Fibroblast of lung (primary cell): ENCODE data around the gene PRDX5.

ENCODE experiments used
- EZH2 ChIP-seq: IDR thresholded peaks from 2 replicates; pipeline ENCODE4 v1.5.1; 2012; ENCODE audit warnings: low read length, control low read depth, mild to moderate bottlenecking; ENCODE audit errors: missing control alignments
- TF ChIP-seq, protein P1 (sequence below), 2 donors: IDR thresholded peaks in 1 of 2; conservative IDR thresholded peaks in 1 of 2; 1 replicate in 1 of 2; 2 replicates in 1 of 2; pipeline ENCODE4 v1.5.1; 2011 to 2012; ENCODE audit warnings: low read length in 2 of 2, control low read depth in 1 of 2, inconsistent platforms in 1 of 2, low read depth in 1 of 2, mild to moderate bottlenecking in 1 of 2

DNA sequence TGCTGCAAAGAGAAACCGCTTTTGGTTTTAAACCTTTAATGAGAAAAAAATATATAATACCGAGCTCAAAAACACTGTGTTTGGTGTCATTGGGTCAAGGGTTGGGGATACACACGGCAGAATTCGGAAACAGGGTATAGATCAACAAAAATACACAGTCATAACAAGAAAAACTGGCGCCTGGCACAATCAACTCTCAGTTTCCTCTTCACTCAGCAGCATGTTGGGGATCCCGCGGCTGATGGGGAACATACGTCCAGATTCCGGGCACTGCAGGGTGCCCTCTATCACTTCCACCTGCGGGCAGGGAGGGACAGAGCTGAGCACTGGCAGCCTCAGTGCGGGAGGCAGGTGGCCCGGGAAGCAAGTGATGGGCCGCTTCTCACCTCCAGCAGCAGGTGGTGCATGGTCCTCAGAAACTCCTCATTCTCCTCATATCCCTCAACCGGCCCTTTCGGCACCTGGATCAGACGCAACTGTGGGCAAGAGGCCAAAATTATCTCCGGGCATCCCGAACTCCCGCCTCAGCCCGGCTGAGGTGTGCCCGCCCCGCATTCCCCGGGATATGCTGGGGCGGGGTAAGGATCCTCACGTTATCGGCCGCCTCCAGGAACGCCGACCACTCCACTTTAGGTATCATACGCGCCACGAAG is 1.1 kb upstream of the PRDX5 start:
- TF ChIP-seq, protein P1, sequence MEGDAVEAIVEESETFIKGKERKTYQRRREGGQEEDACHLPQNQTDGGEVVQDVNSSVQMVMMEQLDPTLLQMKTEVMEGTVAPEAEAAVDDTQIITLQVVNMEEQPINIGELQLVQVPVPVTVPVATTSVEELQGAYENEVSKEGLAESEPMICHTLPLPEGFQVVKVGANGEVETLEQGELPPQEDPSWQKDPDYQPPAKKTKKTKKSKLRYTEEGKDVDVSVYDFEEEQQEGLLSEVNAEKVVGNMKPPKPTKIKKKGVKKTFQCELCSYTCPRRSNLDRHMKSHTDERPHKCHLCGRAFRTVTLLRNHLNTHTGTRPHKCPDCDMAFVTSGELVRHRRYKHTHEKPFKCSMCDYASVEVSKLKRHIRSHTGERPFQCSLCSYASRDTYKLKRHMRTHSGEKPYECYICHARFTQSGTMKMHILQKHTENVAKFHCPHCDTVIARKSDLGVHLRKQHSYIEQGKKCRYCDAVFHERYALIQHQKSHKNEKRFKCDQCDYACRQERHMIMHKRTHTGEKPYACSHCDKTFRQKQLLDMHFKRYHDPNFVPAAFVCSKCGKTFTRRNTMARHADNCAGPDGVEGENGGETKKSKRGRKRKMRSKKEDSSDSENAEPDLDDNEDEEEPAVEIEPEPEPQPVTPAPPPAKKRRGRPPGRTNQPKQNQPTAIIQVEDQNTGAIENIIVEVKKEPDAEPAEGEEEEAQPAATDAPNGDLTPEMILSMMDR (conservative IDR thresholded peaks at IDR 0.05 in 1 of 2, IDR thresholded peaks at IDR 0.05 in 1 of 2; ENCODE audit: low read depth in 1 of 2, low read length in 2 of 2), result no peak
- no peak for TF ChIP-seq EZH2
